ENCODE results near the gene CYP19A1. TPM values are rescaled to one million over a fixed set of nuclear protein-coding genes. Genes with fewer than 3 reads are reported as not detected.

The CYP19A1 gene
- total RNA-seq, 1 donor from 2014 or later = not detected

DNA sequence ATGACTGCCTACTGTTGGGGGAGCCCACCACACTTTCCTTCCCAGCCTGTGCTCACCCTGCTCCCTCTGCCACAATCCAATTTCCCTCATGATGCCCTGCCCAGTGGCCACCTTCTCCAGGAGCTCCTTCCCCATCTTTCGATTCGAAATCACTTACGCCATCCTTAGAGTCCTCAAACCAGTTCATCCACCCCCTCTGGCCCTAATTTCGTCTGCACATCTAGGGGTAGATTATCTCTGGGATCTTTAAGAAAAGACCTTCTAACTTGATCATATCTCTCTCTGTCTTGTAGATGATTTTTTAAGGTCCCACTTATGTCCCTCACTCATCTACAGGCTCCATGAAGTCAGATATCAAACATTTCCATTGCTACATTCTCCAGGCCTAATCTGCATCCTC, 17.1 kb downstream of the CYP19A1 start:
- Mint-ChIP-seq H3K27ac (ENCODE audit: unreplicated experiment) (no peak overlapping the region), H3K27me3 (ENCODE audit: low read depth) (peaks cover 5% of the 10 kb centered on the region), H3K4me1 (ENCODE audit: low read depth) (no peaks in the 10 kb centered on the region), H3K9me3 (ENCODE audit: low read depth) (no peaks in the 10 kb centered on the region), H3K4me3 (ENCODE audit: unreplicated experiment) (no peak overlapping the region), H3K36me3 (ENCODE audit: low read depth) (no peaks in the 10 kb centered on the region)
- DNase-seq (ENCODE audit: low spot score) = no peak
- TF ChIP-seq, protein P1, sequence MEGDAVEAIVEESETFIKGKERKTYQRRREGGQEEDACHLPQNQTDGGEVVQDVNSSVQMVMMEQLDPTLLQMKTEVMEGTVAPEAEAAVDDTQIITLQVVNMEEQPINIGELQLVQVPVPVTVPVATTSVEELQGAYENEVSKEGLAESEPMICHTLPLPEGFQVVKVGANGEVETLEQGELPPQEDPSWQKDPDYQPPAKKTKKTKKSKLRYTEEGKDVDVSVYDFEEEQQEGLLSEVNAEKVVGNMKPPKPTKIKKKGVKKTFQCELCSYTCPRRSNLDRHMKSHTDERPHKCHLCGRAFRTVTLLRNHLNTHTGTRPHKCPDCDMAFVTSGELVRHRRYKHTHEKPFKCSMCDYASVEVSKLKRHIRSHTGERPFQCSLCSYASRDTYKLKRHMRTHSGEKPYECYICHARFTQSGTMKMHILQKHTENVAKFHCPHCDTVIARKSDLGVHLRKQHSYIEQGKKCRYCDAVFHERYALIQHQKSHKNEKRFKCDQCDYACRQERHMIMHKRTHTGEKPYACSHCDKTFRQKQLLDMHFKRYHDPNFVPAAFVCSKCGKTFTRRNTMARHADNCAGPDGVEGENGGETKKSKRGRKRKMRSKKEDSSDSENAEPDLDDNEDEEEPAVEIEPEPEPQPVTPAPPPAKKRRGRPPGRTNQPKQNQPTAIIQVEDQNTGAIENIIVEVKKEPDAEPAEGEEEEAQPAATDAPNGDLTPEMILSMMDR (IDR thresholded peaks at IDR 0.05) = no peak

DNA sequence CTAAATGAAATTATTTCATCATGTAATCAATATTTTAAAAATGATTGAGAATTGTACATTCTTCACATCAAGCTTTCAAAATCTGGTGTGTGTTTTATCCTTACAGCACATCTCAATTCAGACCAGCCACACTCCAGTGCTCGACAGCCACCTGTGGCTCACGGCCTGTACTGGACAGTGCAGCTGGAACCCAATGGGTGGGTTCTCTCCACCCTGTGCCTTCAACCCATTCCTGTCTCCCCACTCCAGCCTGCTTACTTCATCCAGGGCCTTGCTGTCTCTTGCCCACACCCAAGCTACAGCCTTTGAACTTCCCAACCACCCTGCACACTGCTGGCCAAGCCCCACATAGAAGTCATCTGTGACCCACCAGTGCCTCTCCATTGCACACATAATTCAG, 17.6 kb downstream of the CYP19A1 start:
- Mint-ChIP-seq H3K4me1 (ENCODE audit: low read depth) (no peaks in the 10 kb centered on the region), H3K27ac (ENCODE audit: unreplicated experiment) (no peak overlapping the region), H3K4me3 (ENCODE audit: unreplicated experiment) (no peak overlapping the region), H3K27me3 (ENCODE audit: low read depth) (peaks cover 5% of the 10 kb centered on the region), H3K9me3 (ENCODE audit: low read depth) (no peaks in the 10 kb centered on the region), H3K36me3 (ENCODE audit: low read depth) (no peaks in the 10 kb centered on the region)
- TF ChIP-seq, protein P1 (IDR thresholded peaks at IDR 0.05) = no peak
- no peak for DNase-seq (ENCODE audit: low spot score)

DNA sequence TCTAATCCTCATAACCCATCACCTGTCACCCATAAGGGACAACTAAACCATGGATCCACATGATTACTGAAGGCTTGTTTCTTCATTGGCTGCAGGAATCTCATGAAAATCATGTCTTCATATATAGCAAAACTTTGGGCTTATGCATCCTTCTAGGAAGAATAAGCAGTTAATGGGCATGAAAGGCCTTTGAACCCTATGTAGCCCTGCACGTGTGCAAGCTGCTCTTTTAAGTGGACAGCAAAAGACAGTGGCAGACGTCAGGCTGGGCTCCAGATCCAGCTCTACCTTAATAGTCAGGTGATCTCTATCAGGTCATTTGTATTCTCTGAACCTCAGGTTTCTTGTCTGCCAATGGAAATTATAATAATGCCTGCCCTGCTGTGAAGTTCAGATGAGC, 18.9 kb downstream of the CYP19A1 start:
- Mint-ChIP-seq H3K27ac (ENCODE audit: unreplicated experiment) (no peak overlapping the region), H3K36me3 (ENCODE audit: low read depth) (no peaks in the 10 kb centered on the region), H3K9me3 (ENCODE audit: low read depth) (no peaks in the 10 kb centered on the region), H3K4me3 (ENCODE audit: unreplicated experiment) (no peak overlapping the region), H3K27me3 (ENCODE audit: low read depth) (peaks cover 5% of the 10 kb centered on the region), H3K4me1 (ENCODE audit: low read depth) (no peaks in the 10 kb centered on the region)
- no peak for DNase-seq (ENCODE audit: low spot score)
- TF ChIP-seq, protein P1 (IDR thresholded peaks at IDR 0.05) = no peak

DNA sequence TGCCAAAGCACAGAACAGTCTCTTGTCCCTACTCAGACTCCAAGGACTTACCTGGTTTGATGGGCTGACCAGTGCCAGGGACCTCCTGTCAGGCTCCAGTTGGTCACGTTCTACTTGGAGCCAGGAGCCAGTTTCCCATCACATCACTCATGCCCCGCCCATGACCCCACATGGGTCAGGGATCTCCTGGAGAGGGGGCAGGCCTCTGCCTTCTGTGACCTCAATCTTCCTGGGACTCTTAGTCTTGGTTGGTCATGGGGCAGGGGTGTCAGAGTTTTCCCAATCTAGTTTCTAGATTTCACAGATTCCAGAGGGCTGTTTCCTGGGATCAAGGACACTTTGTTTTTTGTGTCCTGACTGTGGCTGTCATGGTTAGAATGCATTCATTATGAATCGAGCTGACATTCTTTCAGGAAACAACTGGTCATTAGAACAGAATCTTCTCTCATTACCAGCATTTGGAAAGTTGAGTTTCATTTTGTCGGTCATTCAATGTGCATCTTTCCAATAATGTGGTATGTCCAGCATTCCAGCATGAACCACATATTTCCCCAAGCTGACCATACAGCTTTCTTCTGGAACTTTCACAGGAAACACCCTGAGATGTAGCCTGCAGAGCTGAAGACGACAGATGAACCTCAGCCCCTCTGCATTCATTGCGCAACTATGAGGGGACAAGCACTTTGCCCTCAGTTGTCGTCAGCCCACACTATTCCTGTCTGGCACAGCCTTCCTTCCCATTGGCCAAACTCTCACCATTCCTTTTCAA, 19.8 kb downstream of the CYP19A1 start:
- Mint-ChIP-seq H3K27ac (ENCODE audit: unreplicated experiment) (no peak overlapping the region), H3K27me3 (ENCODE audit: low read depth) (peaks cover 2% of the 10 kb centered on the region), H3K9me3 (ENCODE audit: low read depth) (no peaks in the 10 kb centered on the region), H3K4me3 (ENCODE audit: unreplicated experiment) (no peak overlapping the region), H3K36me3 (ENCODE audit: low read depth) (no peaks in the 10 kb centered on the region), H3K4me1 (ENCODE audit: low read depth) (no peaks in the 10 kb centered on the region)
- TF ChIP-seq, protein P1 (IDR thresholded peaks at IDR 0.05) = no peak
- no peak for DNase-seq (ENCODE audit: low spot score)

DNA sequence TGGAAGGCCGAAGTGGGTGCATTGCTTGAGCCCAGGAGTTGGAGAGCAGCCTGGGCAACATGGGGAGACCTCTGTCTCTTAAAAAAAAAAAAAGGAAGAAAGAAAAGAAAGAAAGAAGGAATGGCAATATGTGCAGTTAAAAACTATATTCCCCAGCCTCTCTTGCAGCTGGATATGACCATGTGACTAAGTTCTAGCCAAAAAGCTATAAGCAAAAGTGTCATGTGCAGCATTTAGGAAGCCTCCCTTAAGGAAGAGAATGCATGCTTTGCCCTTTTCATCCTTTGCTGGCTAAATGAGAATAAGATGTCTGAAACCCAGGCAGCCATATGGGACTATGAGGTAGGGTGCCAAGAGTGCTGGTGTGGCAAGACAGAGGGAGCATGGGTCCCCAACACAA, 21.8 kb downstream of the CYP19A1 start:
- Mint-ChIP-seq H3K4me3 (ENCODE audit: unreplicated experiment) (no peak overlapping the region), H3K4me1 (ENCODE audit: low read depth) (no peaks in the 10 kb centered on the region)

More for the DNA sequence above, 21.8 kb downstream of the CYP19A1 start:
- no peaks in the 10 kb centered on the region for H3K9me3 Mint-ChIP-seq (ENCODE audit: low read depth)
- DNase-seq (ENCODE audit: low spot score) = no peak
- H3K36me3 Mint-ChIP-seq (ENCODE audit: low read depth) = no peaks in the 10 kb centered on the region
- peaks cover 2% of the 10 kb centered on the region for H3K27me3 Mint-ChIP-seq (ENCODE audit: low read depth)
- TF ChIP-seq, protein P1 (IDR thresholded peaks at IDR 0.05) = no peak
- no peak overlapping the region for H3K27ac Mint-ChIP-seq (ENCODE audit: unreplicated experiment)

Measured in chondrocyte (in vitro differentiated cells).